ENCODE results near the gene BICDL1.

DNA sequence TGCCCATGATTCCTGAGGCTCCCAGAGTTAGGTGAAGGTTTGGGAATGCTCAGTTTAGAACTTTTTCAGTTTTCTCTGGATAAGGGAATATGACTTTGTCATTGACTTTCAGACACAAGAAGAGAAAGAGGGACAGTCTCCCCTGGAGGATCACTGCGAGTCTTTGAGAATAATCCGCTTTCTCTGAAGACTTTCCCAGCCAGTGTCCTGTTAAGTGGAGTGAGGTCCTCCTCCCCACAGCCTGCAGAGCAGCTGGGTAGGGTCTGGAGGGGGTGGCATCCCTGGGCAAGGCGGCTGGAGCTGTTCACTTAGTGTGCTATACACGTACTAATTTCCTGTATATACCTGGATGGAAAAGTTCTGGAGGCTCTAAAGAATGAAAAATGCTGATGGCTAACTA, 136.0 kb downstream of the BICDL1 start:
- TF ChIP-seq POLR2AphosphoS5 (IDR thresholded peaks at IDR 0.05; ENCODE audit: low read depth, low read length) (no peak), TCF7L2 (IDR thresholded peaks at IDR 0.05; ENCODE audit: low read depth, low read length) (no peak)
- TF ChIP-seq, protein P1, sequence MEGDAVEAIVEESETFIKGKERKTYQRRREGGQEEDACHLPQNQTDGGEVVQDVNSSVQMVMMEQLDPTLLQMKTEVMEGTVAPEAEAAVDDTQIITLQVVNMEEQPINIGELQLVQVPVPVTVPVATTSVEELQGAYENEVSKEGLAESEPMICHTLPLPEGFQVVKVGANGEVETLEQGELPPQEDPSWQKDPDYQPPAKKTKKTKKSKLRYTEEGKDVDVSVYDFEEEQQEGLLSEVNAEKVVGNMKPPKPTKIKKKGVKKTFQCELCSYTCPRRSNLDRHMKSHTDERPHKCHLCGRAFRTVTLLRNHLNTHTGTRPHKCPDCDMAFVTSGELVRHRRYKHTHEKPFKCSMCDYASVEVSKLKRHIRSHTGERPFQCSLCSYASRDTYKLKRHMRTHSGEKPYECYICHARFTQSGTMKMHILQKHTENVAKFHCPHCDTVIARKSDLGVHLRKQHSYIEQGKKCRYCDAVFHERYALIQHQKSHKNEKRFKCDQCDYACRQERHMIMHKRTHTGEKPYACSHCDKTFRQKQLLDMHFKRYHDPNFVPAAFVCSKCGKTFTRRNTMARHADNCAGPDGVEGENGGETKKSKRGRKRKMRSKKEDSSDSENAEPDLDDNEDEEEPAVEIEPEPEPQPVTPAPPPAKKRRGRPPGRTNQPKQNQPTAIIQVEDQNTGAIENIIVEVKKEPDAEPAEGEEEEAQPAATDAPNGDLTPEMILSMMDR (IDR thresholded peaks at IDR 0.05): no peak
- TF ChIP-seq, protein P2, sequence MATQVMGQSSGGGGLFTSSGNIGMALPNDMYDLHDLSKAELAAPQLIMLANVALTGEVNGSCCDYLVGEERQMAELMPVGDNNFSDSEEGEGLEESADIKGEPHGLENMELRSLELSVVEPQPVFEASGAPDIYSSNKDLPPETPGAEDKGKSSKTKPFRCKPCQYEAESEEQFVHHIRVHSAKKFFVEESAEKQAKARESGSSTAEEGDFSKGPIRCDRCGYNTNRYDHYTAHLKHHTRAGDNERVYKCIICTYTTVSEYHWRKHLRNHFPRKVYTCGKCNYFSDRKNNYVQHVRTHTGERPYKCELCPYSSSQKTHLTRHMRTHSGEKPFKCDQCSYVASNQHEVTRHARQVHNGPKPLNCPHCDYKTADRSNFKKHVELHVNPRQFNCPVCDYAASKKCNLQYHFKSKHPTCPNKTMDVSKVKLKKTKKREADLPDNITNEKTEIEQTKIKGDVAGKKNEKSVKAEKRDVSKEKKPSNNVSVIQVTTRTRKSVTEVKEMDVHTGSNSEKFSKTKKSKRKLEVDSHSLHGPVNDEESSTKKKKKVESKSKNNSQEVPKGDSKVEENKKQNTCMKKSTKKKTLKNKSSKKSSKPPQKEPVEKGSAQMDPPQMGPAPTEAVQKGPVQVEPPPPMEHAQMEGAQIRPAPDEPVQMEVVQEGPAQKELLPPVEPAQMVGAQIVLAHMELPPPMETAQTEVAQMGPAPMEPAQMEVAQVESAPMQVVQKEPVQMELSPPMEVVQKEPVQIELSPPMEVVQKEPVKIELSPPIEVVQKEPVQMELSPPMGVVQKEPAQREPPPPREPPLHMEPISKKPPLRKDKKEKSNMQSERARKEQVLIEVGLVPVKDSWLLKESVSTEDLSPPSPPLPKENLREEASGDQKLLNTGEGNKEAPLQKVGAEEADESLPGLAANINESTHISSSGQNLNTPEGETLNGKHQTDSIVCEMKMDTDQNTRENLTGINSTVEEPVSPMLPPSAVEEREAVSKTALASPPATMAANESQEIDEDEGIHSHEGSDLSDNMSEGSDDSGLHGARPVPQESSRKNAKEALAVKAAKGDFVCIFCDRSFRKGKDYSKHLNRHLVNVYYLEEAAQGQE (IDR thresholded peaks at IDR 0.05; ENCODE audit: insufficient read depth in 1 of 2, low read depth in 2 of 2, low read length in 1 of 2): no peak

Measured in Panc1 (cell line).